H54 (cell line): ENCODE results near the gene TSC2.

Experiments used
- DNase-seq: peaks from one replicate; pipeline ENCODE4 v3.0.0; 2011; ENCODE audit warnings: low spot score, mixed read lengths; ENCODE audit not compliant: insufficient read length
- FAIRE-seq: peaks from 3 replicates; lab custom pipeline; 2011; peaks lifted over from hg19 to GRCh38; lab: Jason Lieb, UNC
- POLR2A ChIP-seq: IDR thresholded peaks from 2 replicates; pipeline ENCODE4 v1.6.1; 2011; ENCODE audit warnings: low read depth, mild to moderate bottlenecking, low read length

The TSC2 gene

DNA sequence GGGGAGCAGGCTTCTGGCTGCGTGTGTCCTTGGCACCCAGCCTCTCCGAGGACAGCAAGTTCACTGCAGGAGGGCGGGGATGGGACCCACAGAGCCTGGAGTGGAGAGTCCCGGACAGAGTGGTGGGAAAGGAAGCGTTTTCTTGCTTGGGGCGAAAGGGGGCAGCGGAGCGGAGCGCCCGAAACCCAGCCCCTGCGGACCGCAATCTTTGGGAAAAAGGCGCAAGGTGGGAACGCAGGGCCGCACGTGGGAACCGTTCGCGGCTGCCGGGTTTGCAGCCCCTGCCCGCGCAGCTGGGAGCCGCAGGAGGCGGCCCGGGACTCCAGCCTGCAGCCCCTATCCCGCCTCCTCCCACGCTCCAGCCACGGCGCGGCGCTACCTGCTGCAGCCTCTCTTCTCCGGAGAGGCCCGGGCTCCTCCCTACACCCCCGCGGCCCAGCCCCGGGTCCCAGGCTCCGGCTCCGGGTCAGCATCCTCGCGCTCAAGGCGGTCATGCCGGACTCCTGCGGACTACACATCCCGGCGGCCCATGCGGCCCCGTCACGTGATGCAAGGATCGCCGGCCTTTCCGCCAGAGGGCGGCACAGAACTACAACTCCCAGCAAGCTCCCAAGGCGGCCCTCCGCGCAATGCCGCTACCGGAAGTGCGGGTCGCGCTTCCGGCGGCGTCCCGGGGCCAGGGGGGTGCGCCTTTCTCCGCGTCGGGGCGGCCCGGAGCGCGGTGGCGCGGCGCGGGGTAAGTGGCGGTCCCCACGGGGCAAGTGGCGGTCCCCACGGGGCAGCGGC lies at the start of gene TSC2, which contains the start of gene NTHL1:
TSC2 (plus strand) TSS at position 656 of the 786 bp plus-strand sequence. CDS start 631 bp downstream, outside the sequence.
NTHL1 (minus strand) TSS at position 505 of the 786 bp plus-strand sequence; CDS start at position 494, 11 bp downstream.
- DNase-seq (peak; percentile 96), FAIRE-seq (no peak)
- TF ChIP-seq POLR2A: peak; percentile 89

DNA sequence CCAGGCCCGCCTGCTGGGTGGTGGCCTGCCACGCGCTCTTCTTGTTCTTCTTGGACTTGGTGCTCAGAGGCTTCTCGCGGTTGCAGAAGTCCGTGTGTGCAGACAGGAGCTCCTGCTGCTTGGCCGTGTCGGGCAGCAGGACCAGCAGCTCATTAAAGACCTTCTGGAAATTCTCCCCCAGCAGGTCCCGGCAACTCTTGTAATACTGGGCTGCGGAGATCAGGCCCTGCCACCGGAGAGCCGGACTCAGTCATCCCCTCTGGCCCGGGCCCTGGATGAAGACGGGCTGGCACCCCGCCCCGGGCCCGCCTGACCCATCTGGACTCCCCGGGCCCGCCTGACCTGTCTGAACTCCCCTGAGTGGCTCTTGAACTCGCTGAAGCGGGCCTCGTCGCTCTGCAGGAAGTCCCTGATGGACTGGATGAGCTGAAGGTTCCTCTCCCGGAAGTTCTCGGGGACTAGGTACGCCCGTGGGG lies 49.4 kb upstream of the TSC2 start:
- no peak for FAIRE-seq

GRCh38 chr16:1998852-1999801 lies 48.7 kb upstream of the TSC2 start:
- FAIRE-seq (no peak), DNase-seq (no peak)
- TF ChIP-seq POLR2A: no peak

More for the DNA sequence above, 49.4 kb upstream of the TSC2 start:
- no peak for TF ChIP-seq POLR2A
- DNase-seq: no peak

GRCh38 chr16:1999866-2000514 lies 47.8 kb upstream of the TSC2 start:
- FAIRE-seq: no peak
- TF ChIP-seq POLR2A: no peak
- DNase-seq: no peak

DNA sequence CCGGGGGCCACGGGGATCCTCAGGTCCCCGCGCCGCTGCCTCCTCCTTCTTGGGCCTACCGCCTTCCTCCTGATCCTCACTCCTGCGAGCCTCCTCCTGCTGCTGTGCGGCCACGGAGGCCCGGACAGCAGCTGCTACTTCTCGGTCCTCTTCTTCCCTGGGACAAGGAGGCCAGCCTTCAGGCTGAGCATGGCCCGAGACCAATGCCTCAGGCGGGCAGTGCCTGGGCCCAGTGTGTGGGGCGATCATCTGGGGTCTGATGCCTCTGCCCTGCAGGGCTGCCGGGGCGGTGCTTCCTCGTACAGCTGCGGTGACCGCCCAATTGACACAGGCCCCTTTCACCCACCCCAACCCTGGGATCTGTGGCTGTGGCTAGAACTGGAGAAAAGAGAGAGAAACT lies 46.8 kb upstream of the TSC2 start:
- TF ChIP-seq POLR2A: no peak
- no peak for FAIRE-seq
- no peak for DNase-seq

GRCh38 chr16:2001456-2002355 lies 46.1 kb upstream of the TSC2 start:
- DNase-seq (no peak), FAIRE-seq (no peak)
- TF ChIP-seq POLR2A: no peak

- no peak for DNase-seq
- no peak for TF ChIP-seq POLR2A
- no peak for FAIRE-seq
These were observed 45.2 kb upstream of the TSC2 start for GRCh38 chr16:2002406-2003230.

GRCh38 chr16:2003231-2003826 lies 44.5 kb upstream of the TSC2 start:
- no peak for TF ChIP-seq POLR2A
- FAIRE-seq: no peak
- DNase-seq: no peak

DNA sequence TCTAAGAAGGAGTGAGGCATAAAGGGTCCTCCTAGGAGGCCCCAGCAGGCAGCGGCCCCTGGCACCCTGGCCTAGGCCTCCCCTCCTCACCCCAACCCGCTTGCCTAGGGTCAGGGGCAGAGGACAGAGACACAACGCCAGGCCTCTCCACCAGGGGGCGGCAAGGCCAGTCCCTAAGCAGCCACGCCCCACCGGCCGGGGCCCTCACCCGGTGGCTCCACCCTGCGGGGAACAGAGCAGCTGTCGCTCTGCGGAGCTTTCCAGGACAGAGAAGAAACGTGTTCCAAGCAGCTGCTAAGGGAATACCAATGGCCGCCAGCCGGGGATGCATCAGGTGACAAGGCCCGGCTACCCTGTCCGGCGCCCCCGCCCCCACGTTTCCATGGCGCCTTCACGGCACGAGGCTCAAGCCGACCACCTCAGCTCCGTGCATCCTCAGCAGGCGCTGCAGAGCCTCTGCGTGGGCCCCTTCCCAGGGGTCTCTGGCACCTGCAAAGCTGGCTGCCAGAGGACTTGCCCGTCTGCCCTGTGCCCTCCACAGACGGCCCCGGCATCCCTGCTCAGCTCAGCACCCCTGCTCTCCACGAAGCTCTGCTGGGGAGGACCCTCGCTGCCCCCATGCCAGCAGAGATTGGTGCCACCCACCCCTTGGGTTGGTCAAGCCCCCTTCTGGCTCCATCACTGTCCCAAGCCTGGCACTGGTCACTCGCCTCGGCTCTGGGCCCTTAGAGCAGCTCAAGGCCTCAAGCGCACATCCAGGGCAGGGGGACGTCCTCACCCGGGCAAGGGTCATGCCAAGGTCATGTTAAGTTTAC lies 43.8 kb upstream of the TSC2 start:
- FAIRE-seq: no peak
- peak; percentile 94 for DNase-seq
- no peak for TF ChIP-seq POLR2A

DNA sequence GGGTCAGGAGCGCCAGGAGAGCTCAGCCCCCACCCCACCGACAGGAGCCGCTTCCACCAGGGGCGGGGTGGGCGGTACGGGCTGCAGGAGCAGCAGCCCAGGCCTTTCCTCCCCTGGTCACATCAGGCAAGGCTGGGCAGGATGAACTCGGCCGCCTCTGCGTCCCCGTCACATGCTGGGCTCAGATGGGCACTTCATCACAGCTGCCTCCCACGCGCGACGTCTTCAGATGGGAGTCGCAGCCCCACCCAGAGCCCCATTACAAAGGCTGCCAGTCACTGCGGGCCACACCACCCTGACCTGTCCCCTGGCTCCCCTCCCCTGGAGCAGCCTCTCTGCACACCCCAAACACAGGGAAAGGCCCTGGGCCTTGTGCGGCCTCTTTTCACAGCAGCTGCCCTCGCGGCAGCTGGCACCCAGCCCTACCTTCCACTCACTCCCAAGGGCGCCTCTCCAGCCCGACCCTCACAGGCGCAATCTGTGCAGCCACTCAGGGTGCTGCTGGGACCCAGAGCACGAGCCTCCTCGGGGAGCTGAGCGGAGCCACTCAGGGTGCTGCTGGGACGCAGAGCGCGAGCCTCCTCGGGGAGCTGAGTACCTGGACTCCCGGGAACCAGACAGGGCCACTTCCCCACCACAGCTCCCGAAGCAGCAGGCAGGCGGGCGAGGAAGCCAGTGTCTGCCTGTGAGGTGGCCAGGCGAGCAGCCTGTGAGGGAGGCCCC lies 42.8 kb upstream of the TSC2 start:
- DNase-seq (no peak), FAIRE-seq (no peak)
- no peak for TF ChIP-seq POLR2A
